ENCODE measurements around the gene NR1D1.

The NR1D1 gene

GRCh38 chr17:40062329-40063186 lies 37.8 kb downstream of the NR1D1 start, which contains the start of gene THRA:
Gene THRA, plus strand, starts transcription at chr17:40062965. Its CDS starts 11,524 bp downstream, at chr17:40074489.
- no peak for DNase-seq (ENCODE audit: low read depth)

GRCh38 chr17:40061609-40062038 lies 38.8 kb downstream of the NR1D1 start:
- no peak for DNase-seq (ENCODE audit: low read depth)

GRCh38 chr17:40060887-40061608 lies 39.3 kb downstream of the NR1D1 start:
- no peak for DNase-seq (ENCODE audit: low read depth)

- no peak for DNase-seq (ENCODE audit: low read depth)
These were observed 40.5 kb downstream of the NR1D1 start for GRCh38 chr17:40059729-40060475.

GRCh38 chr17:40058865-40059264 lies 41.5 kb downstream of the NR1D1 start:
- DNase-seq (ENCODE audit: low read depth), result no peak

- DNase-seq (ENCODE audit: low read depth), result no peak
These were observed 42.1 kb downstream of the NR1D1 start for GRCh38 chr17:40058186-40058784.

- no peak for DNase-seq (ENCODE audit: low read depth)
These were observed 43.9 kb downstream of the NR1D1 start for GRCh38 chr17:40056379-40057015.

All from stromal cell of bone marrow (primary cell).